ENCODE data around the gene CHMP1B.

CHMP1B gene

GRCh38 chr18:11901826-11902438 is 50.7 kb downstream of the CHMP1B start:
- no peaks in the 10 kb centered on the region for H3K4me1 ChIP-seq (ENCODE audit: insufficient read depth, insufficient read length)
- no peaks in the 10 kb centered on the region for H3K9me3 ChIP-seq (ENCODE audit: insufficient read depth, low read length)
- H3K27me3 ChIP-seq (ENCODE audit: insufficient read depth, insufficient read length): no peaks in the 10 kb centered on the region
- H3K4me3 ChIP-seq (ENCODE audit: insufficient read length, low read depth): no peak overlapping the region
- no peak for TF ChIP-seq SUZ12 (IDR thresholded peaks at IDR 0.05; ENCODE audit: extremely low read depth, insufficient read depth, insufficient read length)
- TF ChIP-seq ZNF274 (IDR thresholded peaks at IDR 0.05; ENCODE audit: low read depth, low read length): no peak
- TF ChIP-seq YY1 (IDR thresholded peaks at IDR 0.05; ENCODE audit: insufficient read depth, insufficient read length): no peak
- no peak for DNase-seq (ENCODE audit: low read depth, low spot score)
- no peak overlapping the region for H3K9ac ChIP-seq (ENCODE audit: insufficient read length, low read depth)
- H3K36me3 ChIP-seq (ENCODE audit: insufficient read depth, insufficient read length, low read length): peaks cover 3% of the 10 kb centered on the region

- TF ChIP-seq ZNF274 (IDR thresholded peaks at IDR 0.05; ENCODE audit: low read depth, low read length) (no peak), YY1 (IDR thresholded peaks at IDR 0.05; ENCODE audit: insufficient read depth, insufficient read length) (no peak), SUZ12 (IDR thresholded peaks at IDR 0.05; ENCODE audit: extremely low read depth, insufficient read depth, insufficient read length) (no peak)
- H3K9ac ChIP-seq (ENCODE audit: insufficient read length, low read depth): no peak overlapping the region
- peaks cover 3% of the 10 kb centered on the region for H3K36me3 ChIP-seq (ENCODE audit: insufficient read depth, insufficient read length, low read length)
- H3K4me3 ChIP-seq (ENCODE audit: insufficient read length, low read depth): no peak overlapping the region
- H3K27me3 ChIP-seq (ENCODE audit: insufficient read depth, insufficient read length): no peaks in the 10 kb centered on the region
- H3K4me1 ChIP-seq (ENCODE audit: insufficient read depth, insufficient read length): no peaks in the 10 kb centered on the region
- no peaks in the 10 kb centered on the region for H3K9me3 ChIP-seq (ENCODE audit: insufficient read depth, low read length)
- no peak for DNase-seq (ENCODE audit: low read depth, low spot score)
Observed at GRCh38 chr18:11902522-11903292, 51.5 kb downstream of the CHMP1B start.
